ENCODE measurements around the gene MIER3.

DNA sequence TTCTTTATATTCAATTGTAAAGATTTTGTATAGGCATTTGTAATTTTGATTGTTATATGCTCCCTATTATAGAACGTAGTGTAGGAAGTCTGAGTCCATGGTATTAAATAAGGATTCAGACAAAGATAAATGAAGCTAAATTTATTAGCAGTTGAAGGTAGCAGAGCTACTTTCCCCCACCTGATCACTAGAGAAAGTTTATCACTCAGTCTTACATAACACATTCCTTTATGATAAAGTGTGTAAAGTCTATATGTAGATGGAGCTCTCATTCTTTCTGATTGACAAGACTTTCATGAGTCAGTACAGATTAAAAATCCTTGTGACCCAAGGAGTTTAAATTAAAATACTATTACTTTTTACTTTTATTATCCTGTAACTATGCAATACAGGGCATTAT, 2.3 kb upstream of the MIER3 start:
- TF ChIP-seq GATA2 (IDR thresholded peaks at IDR 0.05; ENCODE audit: low read depth, low read length) (no peak), GATA3 (IDR thresholded peaks at IDR 0.05; ENCODE audit: low read depth, low read length) (no peak)
